OCI-LY7 (cell line): ENCODE results near the gene CDK19.

Experiments used
- EZH2phosphoT487 ChIP-seq: fragments of 200-600 bp; sonication (generic); IDR thresholded peaks from 2 replicates; pipeline ENCODE4 v1.6.1; 2018; ENCODE audit warnings: low read depth, borderline replicate concordance, mild to moderate bottlenecking, mixed run types, antibody characterized with exemption, low read length, moderate library complexity, mixed read lengths
- TF ChIP-seq, protein P1 (sequence below): fragments of 200-600 bp; sonication (generic); conservative IDR thresholded peaks from 2 replicates; pipeline ENCODE4 v1.5.1; 2014; ENCODE audit warnings: mild to moderate bottlenecking, antibody characterized with exemption, low read length, moderate library complexity, mixed read lengths

DNA sequence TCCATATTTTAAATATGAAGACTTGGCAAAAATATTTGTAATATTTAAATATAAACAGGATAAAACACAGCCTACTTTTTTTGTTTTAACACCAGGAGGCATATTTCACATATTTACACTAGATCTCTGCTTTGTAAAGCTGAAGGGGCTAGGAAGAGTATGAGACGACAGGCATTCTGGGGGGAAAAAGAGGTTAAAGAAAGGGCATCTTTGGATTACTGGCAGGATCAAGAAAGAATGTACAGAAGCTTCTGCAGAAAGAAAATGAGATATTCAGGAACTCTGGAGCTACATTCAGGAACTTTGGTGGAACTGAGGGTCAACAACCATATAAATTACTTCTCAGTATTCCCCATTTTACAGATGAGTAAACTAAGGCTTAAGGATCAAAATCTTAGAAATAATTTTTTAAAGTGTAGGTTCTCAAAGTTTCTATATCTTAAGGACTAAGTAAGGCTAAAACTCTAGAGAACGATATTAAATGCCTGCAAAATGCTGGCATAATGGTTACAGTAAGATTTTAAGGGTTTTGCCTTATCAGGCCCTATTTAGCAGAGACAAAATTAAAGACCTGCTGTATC is 156.5 kb downstream of the CDK19 start:
- TF ChIP-seq, protein P1, sequence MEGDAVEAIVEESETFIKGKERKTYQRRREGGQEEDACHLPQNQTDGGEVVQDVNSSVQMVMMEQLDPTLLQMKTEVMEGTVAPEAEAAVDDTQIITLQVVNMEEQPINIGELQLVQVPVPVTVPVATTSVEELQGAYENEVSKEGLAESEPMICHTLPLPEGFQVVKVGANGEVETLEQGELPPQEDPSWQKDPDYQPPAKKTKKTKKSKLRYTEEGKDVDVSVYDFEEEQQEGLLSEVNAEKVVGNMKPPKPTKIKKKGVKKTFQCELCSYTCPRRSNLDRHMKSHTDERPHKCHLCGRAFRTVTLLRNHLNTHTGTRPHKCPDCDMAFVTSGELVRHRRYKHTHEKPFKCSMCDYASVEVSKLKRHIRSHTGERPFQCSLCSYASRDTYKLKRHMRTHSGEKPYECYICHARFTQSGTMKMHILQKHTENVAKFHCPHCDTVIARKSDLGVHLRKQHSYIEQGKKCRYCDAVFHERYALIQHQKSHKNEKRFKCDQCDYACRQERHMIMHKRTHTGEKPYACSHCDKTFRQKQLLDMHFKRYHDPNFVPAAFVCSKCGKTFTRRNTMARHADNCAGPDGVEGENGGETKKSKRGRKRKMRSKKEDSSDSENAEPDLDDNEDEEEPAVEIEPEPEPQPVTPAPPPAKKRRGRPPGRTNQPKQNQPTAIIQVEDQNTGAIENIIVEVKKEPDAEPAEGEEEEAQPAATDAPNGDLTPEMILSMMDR: no peak
- no peak for TF ChIP-seq EZH2phosphoT487
